GM23248 (cell line): ENCODE measurements around the gene MPHOSPH8.

Experiments used
- EZH2 ChIP-seq: fragments of 200-600 bp; sonication (generic); IDR thresholded peaks from 2 replicates; pipeline ENCODE4 v1.6.1; 2018; ENCODE audit warnings: antibody characterized with exemption, mild to moderate bottlenecking; ENCODE audit not compliant: insufficient read depth, poor library complexity, severe bottlenecking
- EZH2phosphoT487 ChIP-seq: fragments of 200-600 bp; sonication (generic); IDR thresholded peaks from 2 replicates; pipeline ENCODE4 v1.6.1; 2018; ENCODE audit warnings: antibody characterized with exemption, moderate library complexity, mild to moderate bottlenecking, low read depth; ENCODE audit not compliant: insufficient read depth

- TF ChIP-seq EZH2 (no peak), EZH2phosphoT487 (no peak)
Observed at GRCh38 chr13:19695829-19696228, 62.4 kb downstream of the MPHOSPH8 start.
